GM21529 (cell line): ENCODE results near the gene DAB1.

Experiments used
- ATAC-seq: cut with Tn5 transposase; IDR thresholded peaks from one replicate; pipeline ENCODE4 v1.9.1; 2021; ENCODE audit not compliant: unreplicated experiment

DAB1 gene

GRCh38 chr1:57277681-57278080, 146.2 kb downstream of the DAB1 start:
- no peak for ATAC-seq

DNA sequence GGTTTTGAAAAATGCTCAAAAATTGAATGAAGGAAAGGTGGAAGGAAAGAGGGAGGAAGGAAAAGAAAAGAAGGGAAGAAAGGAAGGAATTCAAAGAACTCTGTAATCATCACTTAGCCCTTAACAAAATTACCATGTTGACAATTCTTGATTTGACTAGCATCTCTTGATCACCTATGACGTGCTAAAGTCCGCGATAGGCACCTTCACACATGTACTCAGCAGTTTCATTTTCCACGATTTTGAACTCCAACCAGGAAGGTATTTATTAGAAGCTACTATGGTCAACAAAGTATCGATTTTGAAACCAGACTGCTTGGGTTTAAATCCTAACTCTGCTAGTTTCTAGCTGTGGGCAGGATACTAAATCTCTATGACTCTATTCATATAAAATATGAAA, 146.9 kb downstream of the DAB1 start:
- no peak for ATAC-seq

DNA sequence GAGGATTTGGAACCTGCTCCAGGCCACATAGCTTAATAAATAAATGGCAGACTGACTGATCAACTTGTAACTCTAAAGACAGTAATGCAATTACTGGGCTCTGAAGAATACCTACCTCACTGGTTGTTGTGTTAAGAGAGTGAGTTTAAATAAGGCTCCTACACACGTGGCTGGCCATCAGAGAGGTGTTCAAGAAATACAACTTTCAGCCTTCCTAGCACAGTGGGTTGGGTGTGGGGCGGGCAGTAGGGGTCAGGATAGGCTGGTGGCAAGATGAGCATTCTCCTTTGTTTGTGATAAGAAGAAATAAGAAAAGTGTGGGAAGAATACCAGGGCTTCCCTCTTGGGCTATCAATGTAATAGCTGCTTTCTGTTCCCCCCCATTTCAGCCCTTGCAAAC, 151.3 kb downstream of the DAB1 start:
- ATAC-seq = no peak

DNA sequence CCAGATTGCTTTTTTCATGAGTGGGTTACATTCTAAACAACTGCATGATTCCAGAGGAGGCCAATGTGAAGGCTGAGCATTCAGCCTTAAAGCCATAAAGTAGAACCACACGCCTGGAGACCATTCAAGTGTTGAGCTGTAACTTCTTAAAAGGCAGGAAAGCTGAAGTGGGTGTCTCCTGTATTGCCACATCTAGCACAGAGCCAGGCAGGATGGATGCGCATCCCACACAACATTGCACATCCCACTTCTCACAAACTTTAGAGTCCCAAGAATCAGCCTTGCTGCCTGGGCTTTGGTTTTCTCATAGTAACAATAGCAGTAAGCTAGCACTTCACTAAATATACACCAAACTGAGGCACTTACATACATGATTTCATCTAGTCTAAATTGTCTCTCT, 151.7 kb downstream of the DAB1 start:
- no peak for ATAC-seq

- no peak for ATAC-seq
Observed at GRCh38 chr1:57270927-57271698, 152.7 kb downstream of the DAB1 start.

DNA sequence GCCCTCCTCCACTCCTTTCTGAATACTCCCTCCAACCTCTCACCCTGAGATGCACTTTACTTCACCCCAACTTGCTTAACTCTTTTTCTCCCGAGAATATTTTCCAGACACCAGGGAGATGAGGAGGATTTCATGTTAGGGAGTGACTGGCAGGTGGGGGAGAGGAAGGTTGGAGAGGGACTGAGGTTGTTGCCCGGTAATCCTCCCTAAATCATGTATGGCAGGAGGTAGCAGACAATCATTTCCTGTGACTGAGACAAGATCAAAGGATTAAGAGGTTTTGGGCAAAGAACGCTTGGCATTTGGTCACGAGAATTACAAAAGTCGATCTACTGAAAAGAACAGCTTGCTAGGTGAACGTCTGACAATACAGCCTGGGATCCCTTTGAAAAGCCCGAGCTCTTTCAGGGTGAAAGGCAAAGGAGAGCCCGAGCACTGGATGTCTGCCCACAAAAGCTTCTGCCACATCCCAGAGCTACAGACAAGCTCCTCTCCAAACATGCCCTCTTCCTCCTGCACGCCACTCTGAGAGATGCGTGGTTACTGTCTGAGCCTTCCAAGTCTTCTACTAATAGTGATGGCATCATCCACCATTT, 154.1 kb downstream of the DAB1 start:
- no peak for ATAC-seq

- ATAC-seq = no peak
Observed at GRCh38 chr1:57265104-57265503, 158.8 kb downstream of the DAB1 start.

- ATAC-seq = no peak
Observed at GRCh38 chr1:57262472-57262871, 161.4 kb downstream of the DAB1 start.

DNA sequence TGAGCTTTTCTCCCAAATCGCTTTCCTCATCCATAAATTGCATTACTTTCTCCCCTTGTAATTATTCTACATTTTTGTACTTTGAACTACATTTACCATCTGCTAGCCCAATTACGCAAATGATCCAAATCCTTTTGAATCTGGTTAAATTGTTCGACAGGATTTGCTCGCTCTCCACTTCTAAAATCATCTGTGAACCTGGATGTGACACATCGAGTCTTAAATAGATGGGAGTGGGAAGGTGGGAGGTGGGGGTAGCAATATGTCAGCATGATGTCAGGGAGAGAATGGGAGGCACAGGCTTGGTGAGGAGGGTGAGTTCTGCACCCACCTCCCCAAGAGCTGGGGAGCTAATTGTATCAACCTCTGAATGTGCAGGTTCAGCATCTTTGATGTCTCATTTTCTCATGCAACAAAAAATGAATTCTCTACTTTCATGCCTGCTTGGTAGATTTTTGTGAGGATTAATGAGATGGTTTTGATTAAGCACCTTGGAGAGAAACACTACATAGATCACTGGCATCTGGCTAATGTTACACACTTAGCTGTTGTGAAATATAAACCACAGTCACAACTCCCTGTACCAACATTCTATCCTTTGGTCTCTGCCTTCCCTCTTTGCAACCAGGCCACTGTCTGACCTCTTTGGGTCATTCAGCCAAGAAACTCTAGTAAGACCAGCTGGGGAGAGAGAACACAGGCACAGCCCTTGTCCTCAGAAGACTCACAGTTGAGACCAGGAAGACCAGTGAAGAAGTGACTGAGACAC, 165.1 kb downstream of the DAB1 start:
- ATAC-seq = no peak

DNA sequence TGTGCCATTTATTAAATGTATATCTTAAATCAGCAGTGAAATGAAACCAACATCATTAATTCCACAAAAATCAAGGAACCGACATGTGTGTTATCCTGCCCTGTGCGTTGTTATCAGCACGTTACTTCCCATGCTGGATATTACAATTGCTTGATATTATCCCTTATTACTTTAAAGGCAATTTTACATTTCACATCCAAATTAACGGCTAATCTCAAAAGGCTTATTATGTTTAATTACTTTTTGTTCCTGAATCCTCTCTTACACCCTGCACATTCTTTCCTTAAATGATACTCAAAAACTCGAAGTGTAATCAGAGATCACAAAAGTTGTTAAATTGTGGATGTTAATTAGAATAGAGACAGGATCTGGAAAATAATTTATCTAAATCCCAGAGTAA, 167.9 kb downstream of the DAB1 start:
- ATAC-seq = no peak

- no peak for ATAC-seq
Observed at GRCh38 chr1:57254022-57254421, 169.8 kb downstream of the DAB1 start.

DNA sequence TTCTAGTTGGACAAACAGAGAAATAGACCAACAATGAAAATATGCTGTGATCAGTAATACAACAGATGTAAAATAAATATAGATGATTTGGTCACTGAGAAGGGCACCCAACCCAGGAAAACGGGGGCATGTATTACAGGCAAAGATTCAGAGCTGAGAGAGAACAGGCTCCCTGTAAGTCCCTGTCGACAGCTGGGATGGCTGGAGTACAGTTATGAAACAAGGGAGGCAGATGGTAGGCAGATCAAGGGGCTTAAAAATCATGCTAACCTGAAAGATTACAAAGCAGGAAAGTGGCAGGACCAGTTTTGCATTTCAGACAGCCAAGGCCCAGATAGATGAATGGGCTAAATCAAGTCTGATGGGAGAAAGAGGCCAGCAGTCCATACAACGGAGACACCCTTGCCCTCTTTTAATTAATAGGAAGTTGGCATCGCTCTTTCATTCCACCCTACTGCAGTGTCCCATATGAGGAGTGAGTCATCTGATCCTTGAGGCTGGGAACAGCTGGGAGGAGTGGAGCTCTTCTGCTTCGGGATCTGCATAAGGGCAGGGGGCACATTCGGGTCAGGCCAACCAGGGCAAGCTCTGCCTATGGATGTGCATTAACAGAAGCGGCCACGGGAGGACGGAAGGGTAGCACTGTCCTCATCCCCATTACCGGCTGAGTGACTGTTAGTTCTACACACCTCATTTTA, 171.1 kb downstream of the DAB1 start:
- no peak for ATAC-seq

GRCh38 chr1:57250021-57250420, 173.8 kb downstream of the DAB1 start:
- ATAC-seq = no peak

DNA sequence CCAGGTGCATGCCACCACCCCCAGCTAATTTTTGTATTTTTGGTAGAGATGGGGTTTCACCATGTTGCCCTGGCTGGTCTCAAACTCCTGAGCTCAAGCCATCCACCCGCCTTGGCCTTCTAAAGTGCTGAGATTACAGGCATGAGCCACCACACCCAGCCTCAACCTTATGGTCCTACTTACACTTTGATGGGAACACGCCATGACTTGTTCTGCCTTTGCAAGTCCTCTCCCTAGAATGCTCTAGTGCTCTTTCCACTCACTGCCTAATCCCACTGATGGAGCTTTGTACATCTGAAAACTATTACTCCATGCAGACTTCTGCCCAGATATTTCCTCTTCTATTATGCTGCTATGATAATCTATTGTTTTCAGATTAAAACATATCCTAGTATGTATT, 174.3 kb downstream of the DAB1 start:
- no peak for ATAC-seq

DNA sequence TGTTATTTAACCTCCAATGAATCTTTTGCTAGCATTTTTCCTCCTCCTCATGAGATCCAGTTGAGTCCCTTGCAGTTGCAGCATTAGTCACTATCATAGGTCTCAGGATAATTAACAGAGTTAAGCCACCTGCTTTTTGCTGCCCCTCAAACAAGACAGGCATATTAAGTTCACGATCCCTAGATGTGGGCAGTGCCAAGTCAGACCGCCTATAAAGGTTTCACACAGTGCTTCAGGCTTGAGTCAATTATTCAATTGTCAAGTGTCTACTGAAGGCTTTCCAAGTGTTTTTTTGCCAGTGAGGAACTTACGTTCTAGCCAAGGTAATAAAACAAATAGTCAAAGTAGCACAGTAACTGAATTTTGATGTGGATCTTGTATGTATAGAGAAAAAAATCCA, 175.0 kb downstream of the DAB1 start:
- no peak for ATAC-seq

DNA sequence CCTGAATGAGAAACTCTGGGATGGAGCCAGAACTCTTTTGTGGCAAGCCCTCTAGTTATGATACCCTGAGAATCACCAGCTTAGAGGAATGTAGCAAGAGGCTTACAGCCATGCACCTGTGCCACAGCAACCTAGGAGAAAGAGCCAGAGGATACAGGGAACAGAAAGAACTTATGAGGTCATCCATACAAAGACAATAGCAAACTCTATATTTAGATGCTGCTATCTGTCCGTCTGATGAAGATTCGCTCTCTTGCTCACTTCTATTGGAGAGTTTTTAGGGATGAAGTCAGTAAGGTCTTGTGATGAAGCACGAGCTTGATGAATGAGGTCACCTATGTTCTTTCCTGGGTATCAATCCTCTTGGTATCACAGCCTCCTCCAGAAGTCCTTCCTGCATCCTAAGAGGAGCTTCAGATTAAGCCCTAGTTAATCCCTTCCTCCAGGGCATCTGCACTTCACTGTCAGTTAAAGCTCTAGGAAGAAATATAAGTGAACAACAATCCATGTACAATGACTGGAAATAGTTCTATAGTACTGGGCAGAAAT, 185.6 kb downstream of the DAB1 start:
- ATAC-seq = no peak

DNA sequence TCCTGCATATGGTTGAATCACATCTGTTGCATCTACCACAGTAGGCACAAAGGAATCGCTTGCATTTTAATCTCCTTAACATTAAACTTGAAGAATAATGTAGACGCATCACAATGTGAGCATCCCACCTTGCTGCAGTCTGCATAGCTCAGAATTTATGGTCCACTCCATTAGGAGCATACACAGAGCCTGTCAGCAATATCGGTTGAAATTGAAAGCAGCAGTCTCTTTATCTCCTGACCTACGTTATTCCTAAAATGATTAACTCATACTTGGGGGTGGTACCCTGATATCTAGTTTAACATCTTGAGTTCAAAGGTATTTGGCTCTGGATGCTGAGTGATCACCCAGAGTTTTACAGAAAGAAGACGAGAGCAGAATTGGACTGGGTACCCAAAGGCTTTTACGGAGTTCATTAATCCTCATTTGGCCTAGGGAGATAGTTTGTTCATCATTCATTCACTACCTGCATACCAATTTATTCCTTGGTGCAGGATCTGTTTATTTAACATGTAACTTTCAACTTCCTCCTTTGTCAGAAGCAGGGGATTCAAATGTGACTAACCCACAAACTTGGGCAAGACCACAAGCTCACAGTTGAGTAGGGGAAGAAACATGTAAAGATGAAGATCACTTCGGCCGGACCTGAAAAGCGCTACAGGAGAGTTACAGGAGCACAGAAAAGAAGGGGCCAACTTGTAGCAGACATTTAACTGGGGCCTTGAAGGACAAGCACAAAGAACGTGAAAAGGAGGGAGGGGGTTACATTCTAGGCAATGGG, 187.9 kb downstream of the DAB1 start:
- ATAC-seq = no peak

- ATAC-seq = no peak
Observed at GRCh38 chr1:57234459-57234858, 189.4 kb downstream of the DAB1 start.

DNA sequence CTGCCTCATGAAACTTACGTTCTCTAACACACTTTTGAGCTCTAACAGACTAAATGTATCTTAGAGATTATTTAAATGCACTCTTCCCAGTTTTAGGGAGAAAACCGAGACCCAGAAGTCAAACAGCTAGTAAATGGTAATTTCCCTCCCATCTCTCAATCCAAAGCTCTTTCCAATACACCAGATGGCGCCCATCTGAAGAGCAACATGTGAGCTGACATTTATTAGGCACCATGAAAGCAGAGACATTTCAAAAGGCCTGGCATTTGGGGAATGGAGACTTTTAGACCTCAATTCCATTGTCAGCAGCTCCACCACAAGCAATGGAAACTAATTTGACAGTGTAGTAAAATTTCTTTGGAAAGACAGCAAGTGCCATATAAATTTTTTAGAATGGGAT, 191.4 kb downstream of the DAB1 start:
- no peak for ATAC-seq

GRCh38 chr1:57229998-57230397, 193.9 kb downstream of the DAB1 start:
- no peak for ATAC-seq

DNA sequence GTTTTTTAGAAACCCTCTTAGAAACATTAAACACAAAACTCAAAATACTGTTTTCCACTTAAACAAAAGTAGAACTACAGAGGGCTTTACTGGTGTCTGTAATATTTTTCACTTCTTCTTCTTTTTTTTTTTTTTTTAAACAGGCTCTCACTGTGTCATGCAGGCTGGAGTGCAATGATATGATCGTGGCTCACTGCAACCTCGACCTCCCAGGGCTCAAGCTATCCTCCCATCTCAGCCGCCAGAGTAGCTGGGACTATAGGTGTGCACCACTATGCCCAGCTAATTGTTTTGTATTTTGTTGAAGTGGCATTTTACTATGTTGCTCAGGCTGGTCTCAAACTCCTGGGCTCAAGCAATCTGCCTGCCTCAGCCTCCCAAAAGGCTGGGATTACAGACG, 194.8 kb downstream of the DAB1 start:
- ATAC-seq = no peak
